ENCODE measurements around the gene ZNF768. TPM values are rescaled to one million over a fixed set of nuclear protein-coding genes. Genes with fewer than 3 reads are reported as not detected.
"Not testable (repeated sequence)": the region's sequence is repeated elsewhere in the genome, so short reads cannot be mapped to it uniquely, and the experiment has no call there.

ZNF768 gene
- total and polyA plus RNA-seq, 5 donors from 2014 or later, result 0.40 to 4.0 (median 0.81) TPM

DNA sequence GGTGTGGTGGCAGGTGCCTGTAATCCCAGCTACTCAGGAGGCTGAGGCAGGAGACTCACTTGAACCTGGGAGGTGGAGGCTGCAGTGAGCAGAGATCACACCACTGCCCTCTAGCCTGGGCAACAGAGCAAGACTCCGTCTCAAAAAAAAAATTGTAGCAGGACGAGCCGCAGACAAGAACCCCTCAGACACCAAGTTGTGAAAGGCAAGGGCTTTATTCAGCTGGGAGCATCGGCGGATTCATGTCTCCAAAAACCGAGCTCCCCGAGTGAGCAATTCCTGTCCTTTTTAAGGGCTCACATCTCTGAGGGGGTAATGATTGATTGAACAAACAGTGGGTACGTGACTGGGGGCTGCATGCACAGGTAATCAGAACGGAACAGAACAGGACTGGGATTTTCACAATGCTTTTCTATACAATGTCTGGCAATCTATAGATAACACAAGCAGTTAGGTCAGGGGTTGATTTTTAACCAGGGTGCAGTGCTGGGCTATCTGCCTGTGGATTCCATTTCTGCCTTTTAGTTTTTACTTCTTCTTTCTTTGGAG is 14.6 kb upstream of the ZNF768 start:
- not testable (repeated sequence) for H3K27ac Mint-ChIP-seq; H3K27me3 ChIP-seq (ENCODE audit: control insufficient read depth, insufficient read depth, low read length); H3K36me3 Mint-ChIP-seq; H3K9me3 ChIP-seq (ENCODE audit: control insufficient read depth in 2 of 2, low read length in 2 of 2); H3K9me3 Mint-ChIP-seq; H3K27me3 Mint-ChIP-seq; H3K4me1 ChIP-seq (ENCODE audit: control insufficient read depth, insufficient read depth, low read length, poor library complexity, severe bottlenecking); H3K27ac ChIP-seq (ENCODE audit: insufficient read depth, low read length, poor library complexity, severe bottlenecking); DNase-seq; ATAC-seq (ENCODE audit: low read depth in 2 of 2); H3K4me3 ChIP-seq (ENCODE audit: low read depth, low read length); H3K4me3 Mint-ChIP-seq; H3K36me3 ChIP-seq (ENCODE audit: control insufficient read depth, insufficient read depth, low read length)
- H3K4me1 Mint-ChIP-seq, result peaks cover 4 to 29% (median 14%) of the 10 kb centered on the region in 4 donors

DNA sequence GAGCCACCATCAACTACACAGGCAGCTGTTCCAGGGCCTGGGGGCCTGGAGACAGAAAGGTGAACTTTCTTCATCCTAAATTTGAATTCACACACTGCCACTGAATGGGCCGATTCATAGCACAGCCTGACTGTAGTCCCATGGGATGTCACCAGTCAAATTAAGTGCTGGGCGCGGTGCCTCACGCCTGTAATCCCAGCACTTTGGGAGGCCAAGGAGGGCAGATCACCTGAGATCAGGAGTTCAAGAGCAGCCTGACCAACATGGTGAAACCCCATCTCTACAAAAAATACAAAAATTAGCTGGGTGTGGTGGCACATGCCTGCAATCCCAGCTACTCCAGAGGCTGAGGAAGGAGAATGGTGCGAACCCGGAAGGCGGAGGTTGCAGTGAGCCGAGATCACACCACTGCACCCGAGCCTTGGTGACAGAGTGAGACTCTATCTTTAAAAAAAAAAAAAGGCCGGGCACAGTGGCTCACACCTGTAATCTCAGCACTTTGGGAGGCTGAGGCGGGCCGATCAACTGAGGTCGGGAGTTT is 13.7 kb upstream of the ZNF768 start:
- H3K27me3 ChIP-seq (ENCODE audit: control insufficient read depth, insufficient read depth, low read length); H3K4me3 ChIP-seq (ENCODE audit: low read depth, low read length); ATAC-seq (ENCODE audit: low read depth in 2 of 2); H3K9me3 Mint-ChIP-seq; H3K36me3 ChIP-seq (ENCODE audit: control insufficient read depth, insufficient read depth, low read length); DNase-seq; H3K36me3 Mint-ChIP-seq; H3K27ac Mint-ChIP-seq; H3K27me3 Mint-ChIP-seq; H3K27ac ChIP-seq (ENCODE audit: insufficient read depth, low read length, poor library complexity, severe bottlenecking); H3K9me3 ChIP-seq (ENCODE audit: control insufficient read depth in 2 of 2, low read length in 2 of 2): not testable (repeated sequence)
- Mint-ChIP-seq H3K4me3 (peak overlapping the region in 1 of 4 donors; percentile 11), H3K4me1 (peaks cover 9 to 35% (median 19%) of the 10 kb centered on the region in 4 donors)
- H3K4me1 ChIP-seq (ENCODE audit: control insufficient read depth, insufficient read depth, low read length, poor library complexity, severe bottlenecking), result peaks cover 14% of the 10 kb centered on the region

DNA sequence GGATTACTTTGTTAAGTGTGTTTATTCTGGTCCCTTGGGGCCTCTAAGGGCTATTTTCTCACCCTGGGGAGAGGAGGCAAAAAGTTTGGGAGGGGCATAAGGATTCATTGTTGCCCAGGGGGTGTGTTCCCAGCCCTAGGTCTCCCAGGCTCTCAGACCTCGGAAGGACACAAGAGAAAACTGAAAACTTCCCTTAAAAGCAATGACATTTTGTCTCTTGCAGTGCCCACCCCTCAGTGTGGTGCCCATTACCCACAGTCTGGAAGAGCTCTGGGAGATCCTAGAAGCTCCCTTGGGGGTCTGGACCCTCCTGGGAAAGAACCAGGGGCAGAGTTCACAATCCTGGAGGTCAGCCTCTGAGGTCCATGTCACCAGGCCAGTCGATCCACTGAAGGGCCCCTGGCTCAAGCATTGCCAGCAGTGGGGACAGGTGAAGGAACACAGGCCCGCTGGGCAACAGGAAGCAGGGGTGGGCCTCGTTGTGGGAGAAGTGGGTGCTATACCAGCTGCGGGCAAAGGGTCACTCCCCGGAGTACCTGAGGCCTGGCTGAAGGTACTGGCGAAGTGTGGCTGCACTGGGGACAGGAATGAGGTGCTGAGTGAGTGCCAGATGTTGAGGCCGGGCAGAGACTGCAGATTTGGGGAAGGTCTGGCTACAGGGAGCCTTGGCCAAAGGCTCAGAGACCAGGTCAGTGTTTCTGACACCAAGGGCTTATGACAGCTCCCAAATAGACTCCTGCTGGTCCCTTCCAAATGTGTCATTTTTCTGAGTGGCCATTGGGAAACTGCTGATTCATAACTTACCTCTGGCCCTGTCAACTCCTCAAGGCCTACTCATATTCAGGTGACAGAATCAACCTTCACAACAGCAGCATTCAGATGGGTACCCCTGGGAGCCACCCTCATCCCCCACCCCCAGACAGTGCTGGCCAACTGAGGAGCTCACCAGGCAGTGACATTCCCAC is 12.9 kb upstream of the ZNF768 start:
- H3K36me3 ChIP-seq (ENCODE audit: control insufficient read depth, insufficient read depth, low read length), result no peaks in the 10 kb centered on the region
- H3K9me3 Mint-ChIP-seq, result no peaks in the 10 kb centered on the region
- peaks cover 18% of the 10 kb centered on the region for H3K4me1 ChIP-seq (ENCODE audit: control insufficient read depth, insufficient read depth, low read length, poor library complexity, severe bottlenecking)
- H3K27ac ChIP-seq (ENCODE audit: insufficient read depth, low read length, poor library complexity, severe bottlenecking), result no peak overlapping the region
- H3K4me3 Mint-ChIP-seq, result peak overlapping the region in 1 of 4 donors; percentile 11
- H3K9me3 ChIP-seq (ENCODE audit: control insufficient read depth in 2 of 2, low read length in 2 of 2), result no peaks in the 10 kb centered on the region
- ATAC-seq (ENCODE audit: low read depth in 2 of 2), result no peak
- no peaks in the 10 kb centered on the region for H3K27me3 Mint-ChIP-seq
- no peak overlapping the region for H3K4me3 ChIP-seq (ENCODE audit: low read depth, low read length)
- no peak for DNase-seq
- H3K36me3 Mint-ChIP-seq, result peaks cover 5% of the 10 kb centered on the region
- peaks cover 10 to 38% (median 22%) of the 10 kb centered on the region in 4 donors for H3K4me1 Mint-ChIP-seq
- no peak overlapping the region for H3K27ac Mint-ChIP-seq
- H3K27me3 ChIP-seq (ENCODE audit: control insufficient read depth, insufficient read depth, low read length), result no peaks in the 10 kb centered on the region

DNA sequence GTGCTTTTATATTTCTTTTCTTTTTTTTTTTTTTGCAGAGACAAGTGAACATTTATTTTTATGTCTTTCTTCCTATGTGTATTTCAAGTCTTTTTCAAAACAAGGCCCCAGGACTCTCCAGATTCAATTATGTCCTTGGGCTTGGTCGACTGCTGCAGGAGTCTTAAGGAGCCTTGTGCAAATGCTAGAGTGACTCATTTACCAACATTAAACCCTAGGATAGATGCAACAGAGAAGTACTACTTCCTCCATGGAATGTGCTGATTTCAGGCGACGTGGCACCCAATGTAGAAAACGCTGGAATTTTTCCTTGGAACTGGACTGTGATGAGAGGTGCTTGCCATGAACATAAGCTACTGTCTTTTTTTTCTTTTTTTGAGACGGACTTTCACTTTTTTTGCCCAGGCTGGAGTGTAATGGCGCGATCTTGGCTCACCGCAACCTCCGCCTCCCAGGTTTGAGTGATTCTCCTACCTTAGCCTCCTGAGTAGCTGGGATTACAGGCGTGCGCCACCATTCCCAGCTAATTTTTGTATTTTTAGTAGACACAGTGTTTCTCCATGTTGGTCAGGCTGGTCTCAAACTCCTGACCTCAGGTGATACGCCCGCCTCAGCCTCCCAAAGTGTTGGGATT is 10.1 kb upstream of the ZNF768 start:
- Histone ChIP-seq H3K27ac (ENCODE audit: insufficient read depth, low read length, poor library complexity, severe bottlenecking) (peak overlapping the region; percentile 90), H3K4me3 (ENCODE audit: low read depth, low read length) (peak overlapping the region; percentile 94), H3K4me1 (ENCODE audit: control insufficient read depth, insufficient read depth, low read length, poor library complexity, severe bottlenecking) (peaks cover 32% of the 10 kb centered on the region)
- H3K9me3 ChIP-seq (ENCODE audit: control insufficient read depth in 2 of 2, low read length in 2 of 2); DNase-seq; H3K36me3 ChIP-seq (ENCODE audit: control insufficient read depth, insufficient read depth, low read length); H3K36me3 Mint-ChIP-seq; H3K27me3 ChIP-seq (ENCODE audit: control insufficient read depth, insufficient read depth, low read length); H3K27me3 Mint-ChIP-seq; ATAC-seq (ENCODE audit: low read depth in 2 of 2); H3K9me3 Mint-ChIP-seq: not testable (repeated sequence)
- Mint-ChIP-seq H3K4me1 (peaks cover 10 to 50% (median 25%) of the 10 kb centered on the region in 4 donors), H3K4me3 (peak overlapping the region; percentile 89 to 99 (median 96)), H3K27ac (peak overlapping the region; percentile 96 to 99 (median 98))

DNA sequence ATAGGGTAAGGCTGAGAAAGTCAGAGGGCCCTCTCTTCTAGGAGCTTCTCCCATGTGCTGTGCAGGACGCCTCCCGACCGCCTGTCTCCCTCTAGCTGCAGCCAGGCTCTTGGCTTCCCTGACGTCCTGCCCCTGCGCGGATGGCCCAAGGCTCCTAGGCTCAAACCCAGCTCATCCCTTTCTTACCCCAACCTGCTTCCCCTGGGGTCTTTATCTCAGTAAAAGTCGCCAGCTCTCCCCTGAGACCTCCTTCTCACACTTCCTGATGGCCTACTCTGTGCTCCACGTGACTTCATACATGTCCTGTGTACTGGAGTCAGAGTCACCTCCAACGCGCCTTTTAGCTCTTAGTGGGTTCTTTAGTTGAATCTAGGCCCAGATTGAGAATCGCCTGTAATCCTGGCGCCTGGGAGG is 9.4 kb upstream of the ZNF768 start:
- Mint-ChIP-seq H3K9me3 (no peaks in the 10 kb centered on the region), H3K36me3 (peaks cover 13% of the 10 kb centered on the region), H3K27me3 (no peaks in the 10 kb centered on the region), H3K27ac (peak overlapping the region; percentile 96 to 99 (median 98)), H3K4me1 (peaks cover 10 to 51% (median 25%) of the 10 kb centered on the region in 4 donors), H3K4me3 (peak overlapping the region; percentile 89 to 99 (median 96))
- H3K9me3 ChIP-seq (ENCODE audit: control insufficient read depth in 2 of 2, low read length in 2 of 2), result no peaks in the 10 kb centered on the region
- peak; percentile 50 to 52 for ATAC-seq (ENCODE audit: low read depth in 2 of 2)
- peaks cover 32% of the 10 kb centered on the region for H3K4me1 ChIP-seq (ENCODE audit: control insufficient read depth, insufficient read depth, low read length, poor library complexity, severe bottlenecking)
- peaks cover 5% of the 10 kb centered on the region for H3K36me3 ChIP-seq (ENCODE audit: control insufficient read depth, insufficient read depth, low read length)
- H3K27me3 ChIP-seq (ENCODE audit: control insufficient read depth, insufficient read depth, low read length), result no peaks in the 10 kb centered on the region
- peak; percentile 34 to 81 (median 45) for DNase-seq
- peak overlapping the region; percentile 94 for H3K4me3 ChIP-seq (ENCODE audit: low read depth, low read length)
- H3K27ac ChIP-seq (ENCODE audit: insufficient read depth, low read length, poor library complexity, severe bottlenecking), result peak overlapping the region; percentile 90

DNA sequence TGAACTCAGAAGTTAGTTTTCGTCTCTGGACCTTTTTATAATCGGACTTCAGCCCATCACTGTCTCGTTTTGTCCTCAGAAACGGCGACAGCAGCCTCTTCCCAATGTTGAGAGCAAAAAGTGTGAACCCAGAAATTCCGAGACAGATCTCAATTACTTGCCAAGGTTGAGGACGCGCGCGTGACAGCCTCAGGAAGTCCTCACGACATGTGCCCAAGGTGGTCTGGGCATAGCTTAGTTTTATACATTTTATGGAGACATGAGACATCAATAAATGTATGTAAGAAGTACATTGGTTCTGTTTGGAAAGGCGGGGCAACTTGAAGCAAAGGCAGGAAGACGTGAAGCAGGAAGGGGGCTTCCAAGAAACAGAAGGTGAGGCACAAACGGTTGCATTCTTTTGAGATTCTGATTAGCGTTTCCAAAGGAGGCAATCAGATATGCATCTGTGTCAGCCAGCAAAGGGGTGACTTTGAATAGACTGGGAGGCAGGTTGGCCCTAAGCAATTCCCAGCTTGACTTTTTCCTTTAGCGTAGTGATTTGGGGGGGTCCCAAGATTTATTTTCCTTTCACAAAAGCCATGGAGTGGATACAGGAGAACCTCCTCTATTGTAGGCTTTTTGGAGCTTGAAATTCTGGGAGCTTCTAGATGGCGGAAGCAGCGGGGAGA is 8.9 kb upstream of the ZNF768 start:
- Mint-ChIP-seq H3K27me3 (no peaks in the 10 kb centered on the region), H3K27ac (peak overlapping the region; percentile 96 to 99 (median 98)), H3K4me3 (peak overlapping the region; percentile 89 to 99 (median 96)), H3K4me1 (peaks cover 10 to 55% (median 25%) of the 10 kb centered on the region in 4 donors), H3K9me3 (no peaks in the 10 kb centered on the region), H3K36me3 (peaks cover 14% of the 10 kb centered on the region)
- Histone ChIP-seq H3K27ac (ENCODE audit: insufficient read depth, low read length, poor library complexity, severe bottlenecking) (peak overlapping the region; percentile 90), H3K9me3 (ENCODE audit: control insufficient read depth in 2 of 2, low read length in 2 of 2) (no peaks in the 10 kb centered on the region), H3K4me1 (ENCODE audit: control insufficient read depth, insufficient read depth, low read length, poor library complexity, severe bottlenecking) (peaks cover 32% of the 10 kb centered on the region), H3K27me3 (ENCODE audit: control insufficient read depth, insufficient read depth, low read length) (no peaks in the 10 kb centered on the region), H3K4me3 (ENCODE audit: low read depth, low read length) (peak overlapping the region; percentile 94), H3K36me3 (ENCODE audit: control insufficient read depth, insufficient read depth, low read length) (peaks cover 5% of the 10 kb centered on the region)
- peak in 2 of 3 donors; percentile 25 to 85 for DNase-seq
- ATAC-seq (ENCODE audit: low read depth in 2 of 2), result peak; percentile 22 to 26

Measured in CD4-positive, CD25-positive, alpha-beta regulatory T cell (primary cell).